Panc1 (cell line): ENCODE measurements around the gene PLPPR4.

Experiments used
- POLR2AphosphoS5 ChIP-seq: IDR thresholded peaks from 2 replicates; pipeline ENCODE4 v1.6.1; 2012; ENCODE audit warnings: mild to moderate bottlenecking, low read depth, low read length, moderate library complexity
- TCF7L2 ChIP-seq: IDR thresholded peaks from 2 replicates; pipeline ENCODE4 v1.6.1; 2011; ENCODE audit warnings: mild to moderate bottlenecking, low read depth, low read length, inconsistent platforms
- TF ChIP-seq, protein P1 (sequence below): fragments of 450-650 bp; IDR thresholded peaks from 2 replicates; pipeline ENCODE4 v1.5.1; 2017; ENCODE audit warnings: mild to moderate bottlenecking
- TF ChIP-seq, protein P2 (sequence below), 2 experiments: IDR thresholded peaks; 2 replicates each; pipeline ENCODE4 v1.6.1; 2011 to 2012; ENCODE audit warnings: low read depth in 2 of 2, control low read depth in 1 of 2, low read length in 1 of 2, mild to moderate bottlenecking in 1 of 2, moderate library complexity in 1 of 2; ENCODE audit not compliant: insufficient read depth in 1 of 2

DNA sequence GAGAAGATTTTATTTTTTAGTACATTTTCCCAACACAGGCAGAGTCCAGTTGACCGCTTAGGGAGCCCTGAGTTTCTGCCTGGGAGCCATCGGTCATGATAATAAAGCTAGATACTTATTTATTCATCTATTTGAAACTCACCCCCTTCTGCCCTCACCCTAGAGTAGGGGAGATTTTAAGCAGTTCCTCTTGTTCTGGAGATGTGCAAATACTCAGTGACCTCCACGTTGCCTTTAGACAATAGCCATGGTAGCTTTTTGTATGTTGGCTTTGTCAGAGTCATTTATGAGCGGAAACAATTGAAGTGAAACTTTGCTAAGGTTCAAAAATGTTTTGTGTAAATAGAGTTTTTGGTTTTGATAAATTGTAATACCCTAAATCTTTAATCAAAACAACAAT lies 45.7 kb upstream of the PLPPR4 start:
- TF ChIP-seq, protein P1, sequence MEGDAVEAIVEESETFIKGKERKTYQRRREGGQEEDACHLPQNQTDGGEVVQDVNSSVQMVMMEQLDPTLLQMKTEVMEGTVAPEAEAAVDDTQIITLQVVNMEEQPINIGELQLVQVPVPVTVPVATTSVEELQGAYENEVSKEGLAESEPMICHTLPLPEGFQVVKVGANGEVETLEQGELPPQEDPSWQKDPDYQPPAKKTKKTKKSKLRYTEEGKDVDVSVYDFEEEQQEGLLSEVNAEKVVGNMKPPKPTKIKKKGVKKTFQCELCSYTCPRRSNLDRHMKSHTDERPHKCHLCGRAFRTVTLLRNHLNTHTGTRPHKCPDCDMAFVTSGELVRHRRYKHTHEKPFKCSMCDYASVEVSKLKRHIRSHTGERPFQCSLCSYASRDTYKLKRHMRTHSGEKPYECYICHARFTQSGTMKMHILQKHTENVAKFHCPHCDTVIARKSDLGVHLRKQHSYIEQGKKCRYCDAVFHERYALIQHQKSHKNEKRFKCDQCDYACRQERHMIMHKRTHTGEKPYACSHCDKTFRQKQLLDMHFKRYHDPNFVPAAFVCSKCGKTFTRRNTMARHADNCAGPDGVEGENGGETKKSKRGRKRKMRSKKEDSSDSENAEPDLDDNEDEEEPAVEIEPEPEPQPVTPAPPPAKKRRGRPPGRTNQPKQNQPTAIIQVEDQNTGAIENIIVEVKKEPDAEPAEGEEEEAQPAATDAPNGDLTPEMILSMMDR: no peak
- no peak for TF ChIP-seq POLR2AphosphoS5
- no peak for TF ChIP-seq TCF7L2
- TF ChIP-seq, protein P2, sequence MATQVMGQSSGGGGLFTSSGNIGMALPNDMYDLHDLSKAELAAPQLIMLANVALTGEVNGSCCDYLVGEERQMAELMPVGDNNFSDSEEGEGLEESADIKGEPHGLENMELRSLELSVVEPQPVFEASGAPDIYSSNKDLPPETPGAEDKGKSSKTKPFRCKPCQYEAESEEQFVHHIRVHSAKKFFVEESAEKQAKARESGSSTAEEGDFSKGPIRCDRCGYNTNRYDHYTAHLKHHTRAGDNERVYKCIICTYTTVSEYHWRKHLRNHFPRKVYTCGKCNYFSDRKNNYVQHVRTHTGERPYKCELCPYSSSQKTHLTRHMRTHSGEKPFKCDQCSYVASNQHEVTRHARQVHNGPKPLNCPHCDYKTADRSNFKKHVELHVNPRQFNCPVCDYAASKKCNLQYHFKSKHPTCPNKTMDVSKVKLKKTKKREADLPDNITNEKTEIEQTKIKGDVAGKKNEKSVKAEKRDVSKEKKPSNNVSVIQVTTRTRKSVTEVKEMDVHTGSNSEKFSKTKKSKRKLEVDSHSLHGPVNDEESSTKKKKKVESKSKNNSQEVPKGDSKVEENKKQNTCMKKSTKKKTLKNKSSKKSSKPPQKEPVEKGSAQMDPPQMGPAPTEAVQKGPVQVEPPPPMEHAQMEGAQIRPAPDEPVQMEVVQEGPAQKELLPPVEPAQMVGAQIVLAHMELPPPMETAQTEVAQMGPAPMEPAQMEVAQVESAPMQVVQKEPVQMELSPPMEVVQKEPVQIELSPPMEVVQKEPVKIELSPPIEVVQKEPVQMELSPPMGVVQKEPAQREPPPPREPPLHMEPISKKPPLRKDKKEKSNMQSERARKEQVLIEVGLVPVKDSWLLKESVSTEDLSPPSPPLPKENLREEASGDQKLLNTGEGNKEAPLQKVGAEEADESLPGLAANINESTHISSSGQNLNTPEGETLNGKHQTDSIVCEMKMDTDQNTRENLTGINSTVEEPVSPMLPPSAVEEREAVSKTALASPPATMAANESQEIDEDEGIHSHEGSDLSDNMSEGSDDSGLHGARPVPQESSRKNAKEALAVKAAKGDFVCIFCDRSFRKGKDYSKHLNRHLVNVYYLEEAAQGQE (IDR thresholded peaks at IDR 0.05; ENCODE audit: insufficient read depth in 1 of 2, low read depth in 2 of 2, low read length in 1 of 2): no peak
